Endometrium (tissue), 2 donors: Measurements from ENCODE around the gene SEC14L6.
"Not testable (repeated sequence)": the region's sequence is repeated elsewhere in the genome, so short reads cannot be mapped to it uniquely, and the experiment has no call there.

Experiments
- FAIRE-seq: peaks from 2 replicates; lab custom pipeline; 2012; peaks lifted over from hg19 to GRCh38; lab: Jason Lieb, UNC
- donor health status: control.
- donor health status: control.

Gene SEC14L6

GRCh38 chr22:30566125-30566524 is 19.6 kb upstream of the SEC14L6 start:
- FAIRE-seq: no peak

GRCh38 chr22:30565341-30565740 is 18.8 kb upstream of the SEC14L6 start:
- FAIRE-seq: no peak

GRCh38 chr22:30564761-30565119 is 18.2 kb upstream of the SEC14L6 start:
- FAIRE-seq: no peak

GRCh38 chr22:30564045-30564760 is 17.7 kb upstream of the SEC14L6 start:
- FAIRE-seq: no peak

GRCh38 chr22:30562366-30562765 is 15.8 kb upstream of the SEC14L6 start:
- FAIRE-seq: no peak

DNA sequence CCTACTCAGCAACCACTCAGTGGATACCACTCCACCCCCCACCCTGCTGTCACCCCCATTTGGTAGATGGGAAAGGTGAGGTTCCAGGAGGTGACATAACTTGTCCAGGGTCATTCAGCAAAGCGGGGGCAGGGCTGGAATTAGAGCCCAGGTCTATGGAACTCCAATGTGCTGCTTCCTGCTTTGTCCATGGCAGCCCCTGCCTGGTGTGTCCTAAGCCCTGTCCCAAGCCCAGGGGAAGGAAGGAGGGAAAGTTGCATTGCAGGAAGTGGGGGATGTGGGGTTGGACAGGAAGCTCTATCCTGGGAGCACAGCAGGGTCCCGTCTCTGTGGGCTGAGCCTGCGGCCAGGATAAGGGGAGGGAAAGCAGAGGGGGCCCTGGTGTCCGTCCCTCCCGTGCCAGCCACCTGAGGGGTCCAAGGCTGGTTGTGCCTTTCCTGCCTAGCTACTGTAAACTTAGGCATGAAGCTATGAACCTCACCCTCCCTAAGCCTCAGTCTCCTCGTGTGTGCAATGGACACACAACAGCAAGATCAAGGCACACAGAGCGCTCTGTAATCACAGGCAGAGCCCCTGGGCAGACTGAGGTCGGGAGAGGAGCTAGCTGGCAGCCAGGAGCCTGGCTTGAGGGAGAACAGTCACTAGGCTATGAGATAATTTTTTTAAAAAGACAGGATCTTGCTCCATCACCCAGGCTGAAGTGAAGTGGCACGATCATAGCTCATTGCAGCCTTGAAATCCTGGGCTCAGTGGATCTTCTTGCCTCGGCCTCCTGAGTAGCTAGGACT is 15.1 kb upstream of the SEC14L6 start:
- no peak for FAIRE-seq

DNA sequence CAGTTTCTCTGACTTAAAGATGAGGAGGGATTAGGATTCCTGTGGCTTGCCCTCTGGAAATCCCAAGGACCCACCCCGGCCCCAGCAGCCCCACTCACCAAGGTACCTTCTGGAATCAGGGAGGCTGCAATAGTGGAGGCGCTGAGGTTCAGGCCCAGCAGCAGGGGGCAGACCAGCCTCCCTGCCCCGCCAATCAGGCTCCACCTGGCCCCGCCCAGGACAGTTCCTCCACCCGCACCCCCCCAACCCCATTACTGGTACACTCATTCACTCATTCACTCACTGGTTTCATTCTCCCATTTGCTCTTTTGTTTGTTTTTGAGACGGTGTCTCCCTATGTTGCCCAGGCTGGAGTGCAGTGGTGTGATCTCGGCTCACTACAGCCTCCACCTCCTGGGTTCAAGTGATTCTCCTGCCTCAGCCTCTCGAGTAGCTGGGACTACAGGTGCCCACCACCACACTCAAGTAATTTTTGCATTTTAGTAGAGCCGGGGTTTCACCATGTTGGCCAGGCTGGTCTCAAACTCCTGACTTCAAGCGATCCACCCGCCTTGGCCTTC is 14.2 kb upstream of the SEC14L6 start:
- FAIRE-seq: not testable (repeated sequence)

- no peak for FAIRE-seq
Observed at GRCh38 chr22:30559889-30560288, 13.3 kb upstream of the SEC14L6 start.

- FAIRE-seq: no peak
Observed at GRCh38 chr22:30557243-30557642, 10.7 kb upstream of the SEC14L6 start.

DNA sequence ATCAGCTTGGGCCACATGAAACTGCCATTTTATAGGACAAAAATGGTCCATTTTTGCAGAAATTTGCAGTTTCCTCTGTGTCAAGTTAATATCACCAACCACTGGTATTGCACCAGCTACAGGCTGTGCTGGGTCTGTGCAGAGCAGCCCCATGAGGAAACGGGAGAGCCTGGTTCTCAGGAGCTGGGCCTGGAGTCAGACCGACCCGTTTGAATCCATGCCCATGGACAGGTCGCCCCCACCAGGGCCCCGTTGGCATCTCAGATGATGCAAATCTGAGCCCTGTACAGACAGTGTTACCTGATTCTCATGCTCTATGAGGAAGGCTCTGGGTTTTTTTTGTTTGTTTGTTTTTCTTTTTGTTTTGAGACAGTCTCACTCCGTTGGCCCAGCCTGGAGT is 9.8 kb upstream of the SEC14L6 start:
- FAIRE-seq: no peak

GRCh38 chr22:30555282-30556210 is 9.0 kb upstream of the SEC14L6 start:
- FAIRE-seq: no peak

DNA sequence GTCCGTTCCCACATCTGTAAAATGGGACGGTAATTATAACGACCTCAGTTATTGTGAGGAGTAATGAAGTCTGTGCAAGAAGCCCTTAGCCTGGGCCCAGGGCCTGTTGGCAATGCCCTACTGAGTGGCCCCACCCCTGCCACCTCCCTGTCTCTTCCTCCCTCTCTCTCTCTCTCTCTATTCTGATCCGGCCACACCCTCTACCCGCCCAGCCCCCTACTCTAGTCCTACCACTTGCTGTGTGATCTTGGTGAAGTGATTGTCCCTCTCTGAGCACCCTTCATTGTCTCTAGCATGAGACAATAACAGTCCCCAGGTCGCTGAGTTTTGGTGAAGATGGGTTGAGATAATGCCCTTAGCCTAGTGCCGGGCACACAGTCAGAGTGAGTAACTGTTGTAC is 7.4 kb upstream of the SEC14L6 start:
- FAIRE-seq: no peak

- no peak for FAIRE-seq
Observed at GRCh38 chr22:30552719-30553118, 6.2 kb upstream of the SEC14L6 start.

DNA sequence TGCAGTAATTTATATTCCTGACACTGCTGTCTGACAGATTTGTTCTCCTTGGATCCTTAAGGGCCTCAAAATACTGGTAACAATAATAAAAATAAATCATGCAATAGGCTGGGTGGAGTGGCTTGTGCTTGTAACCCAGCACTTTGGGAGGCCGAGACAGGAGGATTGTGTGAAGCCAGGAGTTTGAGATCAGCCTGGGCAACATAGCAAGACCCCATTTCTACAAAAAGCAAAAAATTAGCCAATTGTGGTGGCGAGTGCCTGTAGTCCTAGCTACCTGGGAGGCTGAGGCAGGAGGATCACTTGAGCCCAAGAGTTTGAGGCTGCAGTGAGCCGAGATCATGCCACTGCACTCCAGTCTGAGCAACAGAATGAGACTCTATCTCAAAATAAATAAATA is 5.3 kb upstream of the SEC14L6 start:
- FAIRE-seq: not testable (repeated sequence)

DNA sequence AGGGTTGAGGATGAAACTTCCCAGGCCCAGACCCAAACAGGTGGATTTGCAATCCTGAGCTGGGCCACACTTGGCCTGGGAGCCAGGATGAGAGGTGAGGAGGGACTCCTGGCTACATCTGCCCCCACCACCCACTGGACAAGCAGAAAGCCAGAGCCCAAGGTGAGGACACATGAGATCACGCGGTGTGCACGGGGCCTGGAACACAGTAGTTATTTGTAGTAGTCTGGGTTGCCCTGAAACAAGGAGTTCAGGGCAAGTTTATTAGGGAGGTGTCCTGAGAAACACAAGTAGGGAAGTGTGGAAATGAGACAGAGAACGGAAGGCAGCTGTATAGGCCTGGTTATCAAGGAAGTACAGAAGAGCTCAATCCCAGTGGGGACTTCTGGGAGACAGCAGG is 647 bp upstream of the SEC14L6 start:
- no peak for FAIRE-seq

GRCh38 chr22:30542811-30543188 is 3.7 kb downstream of the SEC14L6 start:
- FAIRE-seq: no peak

GRCh38 chr22:30541961-30542810 is 4.4 kb downstream of the SEC14L6 start:
- no peak for FAIRE-seq

DNA sequence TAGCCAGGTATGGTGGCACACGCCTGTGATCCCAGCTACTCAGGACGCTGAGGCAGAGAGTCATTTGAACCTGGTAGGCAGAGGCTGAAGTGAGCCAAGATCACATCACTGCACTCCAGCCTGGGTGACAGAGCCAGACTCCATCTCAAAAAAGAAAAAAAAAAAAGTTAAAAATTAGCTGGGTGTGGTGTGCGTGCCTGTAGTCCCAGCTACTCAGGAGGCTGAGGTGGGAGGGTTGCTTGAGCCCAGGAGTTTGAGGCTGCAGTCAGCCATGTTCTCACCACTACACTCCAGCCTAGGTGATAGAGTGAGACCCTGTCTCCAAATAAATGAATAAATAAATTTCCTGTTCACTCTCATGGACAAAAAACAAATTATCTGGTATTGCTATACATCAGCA is 5.0 kb downstream of the SEC14L6 start:
- not testable (repeated sequence) for FAIRE-seq

GRCh38 chr22:30539368-30539767 is 7.2 kb downstream of the SEC14L6 start:
- FAIRE-seq: no peak

- no peak for FAIRE-seq
Observed at GRCh38 chr22:30538280-30538679, 8.3 kb downstream of the SEC14L6 start.

DNA sequence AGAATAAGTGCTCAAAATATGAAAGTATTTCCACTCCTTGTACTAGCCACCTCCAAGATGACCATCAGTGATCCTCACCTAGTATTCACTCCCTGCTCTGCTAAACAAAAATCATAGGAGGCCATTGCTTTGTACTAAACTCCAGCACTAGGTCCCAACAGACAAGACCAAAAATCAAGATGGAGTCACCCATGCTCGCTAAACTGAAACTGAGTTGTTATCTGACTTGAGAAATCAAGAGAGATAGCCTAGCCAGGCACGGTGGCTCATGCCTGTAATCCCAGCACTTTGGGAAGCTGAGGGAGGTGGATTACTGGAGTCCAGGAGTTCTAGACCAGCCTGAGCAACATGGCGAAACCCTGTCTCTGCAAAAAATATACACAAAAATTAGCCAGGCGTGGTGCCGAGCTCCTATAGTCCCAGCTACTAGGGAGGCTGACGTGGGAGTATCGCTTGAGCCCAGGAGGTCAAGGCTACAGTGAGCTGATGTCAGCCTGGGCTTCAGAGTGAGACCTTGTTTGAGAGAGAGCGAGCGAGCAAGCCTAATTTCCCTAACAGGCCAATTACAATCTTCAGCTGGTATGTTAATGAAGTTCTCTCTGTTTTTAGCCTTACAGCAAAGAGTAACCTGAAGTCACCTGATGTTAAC is 9.3 kb downstream of the SEC14L6 start:
- FAIRE-seq: no peak
